Measurements from ENCODE around the gene ZNF260.

Gene ZNF260

DNA sequence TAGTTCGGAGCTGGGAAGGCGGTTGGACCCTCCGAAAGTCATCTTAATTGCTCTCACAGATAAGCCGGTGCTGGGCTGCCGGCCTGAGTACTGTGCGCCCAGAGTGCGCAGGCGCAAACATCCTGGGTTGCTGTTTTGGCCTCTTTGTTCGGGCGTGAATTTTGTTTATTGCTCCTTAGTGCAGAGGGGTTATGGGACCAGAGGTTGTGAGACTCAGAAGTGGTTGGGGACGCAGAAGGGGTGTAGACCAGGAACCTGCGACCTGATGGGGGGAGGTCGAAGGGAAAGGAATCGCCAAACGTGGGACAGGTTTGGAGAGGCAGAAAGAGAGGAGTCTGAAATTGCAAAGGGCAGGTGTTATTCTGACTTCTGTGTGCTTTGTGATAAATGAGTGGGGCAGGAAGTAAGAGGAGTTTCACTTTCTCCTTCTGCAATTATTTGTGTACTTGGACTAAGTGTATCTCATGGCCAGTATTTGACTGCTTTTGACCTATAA lies 38.1 kb downstream of the ZNF260 start:
- peak; percentile 96 for DNase-seq (ENCODE audit: low read depth)

DNA sequence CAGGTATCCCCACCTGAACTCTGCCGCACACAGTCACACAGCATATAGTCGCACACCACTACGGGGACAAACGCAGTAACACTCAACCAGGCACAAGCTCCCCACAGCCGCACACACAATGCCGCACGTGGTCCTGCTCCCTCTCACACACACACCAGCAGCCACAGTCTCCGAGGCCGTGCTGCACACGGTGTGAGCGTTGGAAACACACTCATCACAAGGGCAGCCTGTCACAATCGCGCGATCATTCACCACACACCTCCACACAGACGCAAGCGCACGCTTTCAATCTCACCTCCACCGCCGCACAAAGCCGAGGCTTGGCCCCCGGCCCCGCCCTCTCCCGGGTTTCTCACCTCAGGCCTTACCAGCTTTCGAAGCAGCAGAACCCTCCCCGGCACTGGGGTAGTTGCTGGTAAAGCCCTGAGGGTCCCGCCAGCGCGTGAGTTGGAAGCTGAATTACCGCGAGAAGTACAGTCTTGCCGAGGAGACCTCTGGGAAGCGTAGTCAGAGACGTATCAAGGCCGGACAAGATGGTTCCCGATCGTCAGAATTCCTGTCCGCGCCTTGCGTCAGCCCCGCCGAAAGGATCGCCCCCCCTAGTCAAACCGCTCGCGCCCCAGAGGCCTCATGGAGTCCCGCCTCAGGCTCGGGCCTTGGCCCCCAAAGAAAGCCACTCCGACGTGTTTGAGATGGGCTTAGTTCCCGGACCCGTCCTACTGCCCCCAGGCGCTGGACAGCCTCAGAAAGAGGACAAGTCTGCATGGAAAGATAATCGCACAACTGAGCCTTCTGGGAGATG lies 38.8 kb downstream of the ZNF260 start, which contains the start of gene ZNF566:
ZNF566 (minus strand) TSS at position 444 of the 802 bp plus-strand sequence. CDS start 13,004 bp downstream, outside the sequence.
- peak; percentile 97 for DNase-seq (ENCODE audit: low read depth)

DNA sequence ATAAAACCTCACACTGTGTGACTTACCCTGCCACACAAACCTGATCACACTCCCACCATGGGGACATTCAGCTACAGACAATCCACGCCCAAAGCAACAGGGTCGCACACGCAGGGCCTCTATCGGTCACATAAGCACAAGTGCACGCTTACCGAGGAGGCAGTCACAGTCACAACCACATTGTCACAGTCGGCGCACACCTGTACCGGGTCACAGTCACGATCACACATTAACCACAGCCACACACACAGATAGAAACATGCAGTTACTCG lies 39.3 kb downstream of the ZNF260 start:
- DNase-seq (ENCODE audit: low read depth) = peak; percentile 2

DNA sequence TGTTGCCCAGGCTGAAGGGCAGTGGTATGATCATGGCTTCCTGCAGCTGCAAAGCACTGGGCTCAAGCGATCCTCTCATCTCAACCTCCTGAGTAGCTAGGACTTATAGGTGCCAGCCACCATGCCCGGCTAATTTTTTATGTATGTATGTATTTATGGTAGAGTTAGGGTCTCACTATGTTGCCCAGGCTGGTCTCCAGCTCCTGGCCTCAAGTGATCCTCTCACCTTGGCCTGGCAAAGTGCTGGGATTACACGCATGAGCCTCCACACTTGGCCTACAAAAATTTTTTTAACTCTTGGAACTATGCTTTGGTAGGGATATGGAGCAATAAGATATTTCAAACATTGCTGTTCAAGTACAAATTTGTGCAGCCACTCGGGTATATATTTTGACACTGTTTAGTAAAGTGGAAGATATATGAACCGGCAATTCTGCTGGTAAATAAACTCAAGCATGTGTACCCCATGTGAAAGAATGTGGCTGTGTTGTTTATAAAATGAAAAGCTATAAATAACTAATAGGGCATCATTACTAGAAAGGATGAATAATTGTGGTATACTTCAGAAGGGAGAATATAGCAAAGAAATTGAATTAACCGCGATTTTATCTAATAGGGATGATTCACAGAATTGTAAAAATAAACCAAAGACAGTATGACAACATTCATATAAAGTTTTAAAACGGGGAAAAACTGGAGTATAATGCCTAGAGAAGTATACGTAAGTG lies 39.8 kb downstream of the ZNF260 start:
- peak; percentile 12 for DNase-seq (ENCODE audit: low read depth)

DNA sequence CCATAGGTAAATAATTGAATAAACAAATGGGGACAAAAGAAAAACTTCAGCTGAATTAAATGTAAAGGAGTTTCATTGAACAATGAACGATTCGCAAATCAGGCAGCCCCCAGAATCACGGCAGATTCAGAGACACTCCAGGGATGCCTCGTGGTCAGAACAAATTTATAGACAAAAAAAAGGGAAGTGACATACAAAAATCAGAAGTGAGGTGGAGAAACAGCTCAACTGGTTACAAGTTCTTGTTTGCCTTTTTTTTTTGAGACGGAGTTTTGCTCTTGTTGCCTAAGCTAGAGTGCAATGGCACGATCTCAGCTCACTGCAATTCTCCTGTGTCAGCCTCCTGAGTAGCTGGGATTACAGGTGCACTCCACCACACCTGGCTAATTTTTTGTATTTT lies 44.4 kb downstream of the ZNF260 start:
- DNase-seq (ENCODE audit: low read depth) = no peak

DNA sequence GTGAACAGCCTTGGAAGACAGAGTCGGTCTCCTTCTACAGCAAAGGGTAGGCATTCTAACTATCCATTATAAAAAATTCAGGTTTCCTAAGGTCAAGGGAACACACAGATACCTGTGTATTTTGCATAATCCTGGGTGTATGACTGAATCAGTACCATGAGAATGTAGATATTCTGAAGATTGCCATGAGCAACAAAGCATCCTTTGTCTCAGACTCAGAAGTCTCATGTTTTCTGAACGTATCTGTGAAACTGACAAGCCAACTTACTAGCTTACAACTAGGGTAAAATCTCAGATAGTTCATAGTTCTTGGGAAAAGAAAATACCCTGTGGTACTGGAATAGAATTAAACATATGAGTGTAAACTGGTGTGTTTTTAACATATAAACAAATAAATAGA lies 45.2 kb downstream of the ZNF260 start:
- DNase-seq (ENCODE audit: low read depth) = no peak
